Chondrocyte (in vitro differentiated cells): ENCODE data around the gene PPM1H. TPM values are rescaled to one million over a fixed set of nuclear protein-coding genes. Genes with fewer than 3 reads are reported as not detected.
"Not testable (repeated sequence)": the region's sequence is repeated elsewhere in the genome, so short reads cannot be mapped to it uniquely, and the experiment has no call there.

ENCODE experiments used
- DNase-seq: peaks from one replicate; pipeline ENCODE4 v3.0.0; 2021; ENCODE audit warnings: mixed read lengths, low spot score
- H3K27ac Mint-ChIP-seq: one replicate; pipeline ENCODE4 v1.8.0; 2021; ENCODE audit warnings: mild to moderate bottlenecking, moderate library complexity, mixed read lengths; ENCODE audit not compliant: unreplicated experiment
- H3K27me3 Mint-ChIP-seq: 2 replicates; pipeline ENCODE4 v1.8.0; 2021; ENCODE audit warnings: low read depth, mixed read lengths
- H3K36me3 Mint-ChIP-seq: 2 replicates; pipeline ENCODE4 v1.8.0; 2021; ENCODE audit warnings: low read depth, mixed read lengths
- H3K4me1 Mint-ChIP-seq: 2 replicates; pipeline ENCODE4 v1.8.0; 2021; ENCODE audit warnings: low read depth, mild to moderate bottlenecking, mixed read lengths
- H3K4me3 Mint-ChIP-seq: one replicate; pipeline ENCODE4 v1.8.0; 2021; ENCODE audit warnings: mild to moderate bottlenecking, moderate library complexity, mixed read lengths; ENCODE audit not compliant: unreplicated experiment
- H3K9me3 Mint-ChIP-seq: 2 replicates; pipeline ENCODE4 v1.8.0; 2021; ENCODE audit warnings: low read depth, mixed read lengths
- total RNA-seq: library from RNA; stranded (reverse); gene quantifications from 3 replicates; pipeline ENCODE4 v1.2.1, GENCODE V29; 2021
- TF ChIP-seq, protein P1 (sequence below): fragments of 200-600 bp; sonication (generic); IDR thresholded peaks from 2 replicates; pipeline ENCODE4 v1.5.0; 2021; ENCODE audit warnings: antibody characterized with exemption, mild to moderate bottlenecking, moderate library complexity

Gene PPM1H
- total RNA-seq, 1 donor from 2014 or later: 34.3 TPM

DNA sequence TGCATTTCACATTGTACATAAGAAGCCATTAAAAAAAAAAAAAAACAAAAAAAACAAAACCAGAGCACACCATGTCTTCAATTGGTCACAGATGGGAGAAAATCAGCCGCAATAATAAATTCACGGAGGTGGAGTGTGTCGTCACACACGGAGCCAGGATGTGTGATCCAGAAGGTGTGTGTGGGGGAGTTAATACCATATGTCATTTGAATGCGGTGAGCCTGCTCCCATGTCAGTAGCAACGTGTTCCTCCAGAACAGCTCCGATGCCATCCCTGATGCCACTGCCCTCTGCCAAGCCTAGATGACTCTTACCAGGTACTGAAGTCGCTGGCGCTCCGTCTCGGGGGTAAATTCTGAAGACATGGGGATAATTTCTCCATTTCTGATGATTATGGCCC is 197.8 kb downstream of the PPM1H start:
- peaks cover 57% of the 10 kb centered on the region for H3K4me1 Mint-ChIP-seq
- TF ChIP-seq, protein P1, sequence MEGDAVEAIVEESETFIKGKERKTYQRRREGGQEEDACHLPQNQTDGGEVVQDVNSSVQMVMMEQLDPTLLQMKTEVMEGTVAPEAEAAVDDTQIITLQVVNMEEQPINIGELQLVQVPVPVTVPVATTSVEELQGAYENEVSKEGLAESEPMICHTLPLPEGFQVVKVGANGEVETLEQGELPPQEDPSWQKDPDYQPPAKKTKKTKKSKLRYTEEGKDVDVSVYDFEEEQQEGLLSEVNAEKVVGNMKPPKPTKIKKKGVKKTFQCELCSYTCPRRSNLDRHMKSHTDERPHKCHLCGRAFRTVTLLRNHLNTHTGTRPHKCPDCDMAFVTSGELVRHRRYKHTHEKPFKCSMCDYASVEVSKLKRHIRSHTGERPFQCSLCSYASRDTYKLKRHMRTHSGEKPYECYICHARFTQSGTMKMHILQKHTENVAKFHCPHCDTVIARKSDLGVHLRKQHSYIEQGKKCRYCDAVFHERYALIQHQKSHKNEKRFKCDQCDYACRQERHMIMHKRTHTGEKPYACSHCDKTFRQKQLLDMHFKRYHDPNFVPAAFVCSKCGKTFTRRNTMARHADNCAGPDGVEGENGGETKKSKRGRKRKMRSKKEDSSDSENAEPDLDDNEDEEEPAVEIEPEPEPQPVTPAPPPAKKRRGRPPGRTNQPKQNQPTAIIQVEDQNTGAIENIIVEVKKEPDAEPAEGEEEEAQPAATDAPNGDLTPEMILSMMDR: no peak
- H3K9me3 Mint-ChIP-seq: no peaks in the 10 kb centered on the region
- peaks cover 10% of the 10 kb centered on the region for H3K36me3 Mint-ChIP-seq
- no peak for DNase-seq
- H3K27me3 Mint-ChIP-seq: no peaks in the 10 kb centered on the region
- H3K27ac Mint-ChIP-seq: peak overlapping the region; percentile 63
- H3K4me3 Mint-ChIP-seq: no peak overlapping the region

DNA sequence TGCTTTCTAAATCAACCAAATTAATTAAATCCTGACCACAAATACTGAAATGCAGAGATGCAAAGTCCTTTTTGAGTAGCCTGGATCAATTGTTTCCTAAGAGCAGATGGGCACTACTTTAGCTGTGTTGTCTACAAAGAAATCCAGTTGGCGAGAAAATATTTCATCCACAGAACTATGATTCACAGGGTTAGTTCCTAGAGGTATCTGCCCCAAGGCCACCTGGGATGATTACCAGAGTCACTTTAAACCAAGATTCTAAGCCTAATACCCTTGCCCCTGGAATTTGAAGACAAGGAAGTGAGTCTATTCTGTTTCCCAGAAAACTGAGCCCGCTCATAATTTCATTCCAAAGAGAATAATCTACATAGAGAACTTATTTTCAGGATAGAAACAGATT is 198.4 kb downstream of the PPM1H start:
- no peak for DNase-seq
- no peak overlapping the region for H3K4me3 Mint-ChIP-seq
- H3K36me3 Mint-ChIP-seq: peaks cover 10% of the 10 kb centered on the region
- H3K27me3 Mint-ChIP-seq: no peaks in the 10 kb centered on the region
- H3K27ac Mint-ChIP-seq: no peak overlapping the region
- H3K4me1 Mint-ChIP-seq: peaks cover 63% of the 10 kb centered on the region
- TF ChIP-seq, protein P1: no peak
- no peaks in the 10 kb centered on the region for H3K9me3 Mint-ChIP-seq

DNA sequence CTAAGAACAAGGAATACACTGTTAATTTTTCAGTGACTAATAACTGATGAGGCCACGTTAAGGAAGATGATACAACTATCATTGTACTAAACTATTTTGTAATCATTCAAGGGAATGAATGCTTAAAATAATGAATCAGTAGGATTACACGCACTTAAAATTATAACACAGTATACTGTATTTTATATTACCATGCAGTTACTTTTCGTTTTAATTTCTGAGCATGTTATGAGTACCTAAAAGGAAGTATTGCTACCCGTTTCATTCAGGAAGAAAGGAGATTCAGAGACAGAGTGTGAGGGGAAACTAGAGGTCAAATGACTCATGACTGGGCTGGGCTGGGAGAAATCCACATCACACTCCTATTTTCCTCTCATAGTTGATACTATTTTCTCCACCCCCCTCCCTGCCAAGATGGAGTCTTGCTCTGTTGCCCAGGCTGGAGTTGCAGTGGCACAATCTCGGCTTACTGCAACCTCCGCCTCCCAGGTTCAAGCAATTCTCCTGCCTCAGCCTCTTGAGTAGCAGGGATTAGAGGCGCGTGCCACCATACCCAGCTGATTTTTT is 202.0 kb downstream of the PPM1H start:
- no peak for DNase-seq
- Mint-ChIP-seq H3K27me3 (no peaks in the 10 kb centered on the region), H3K9me3 (no peaks in the 10 kb centered on the region), H3K36me3 (peaks cover 10% of the 10 kb centered on the region), H3K4me1 (peaks cover 75% of the 10 kb centered on the region), H3K27ac (peak overlapping the region; percentile 98), H3K4me3 (no peak overlapping the region)
- TF ChIP-seq, protein P1: no peak

DNA sequence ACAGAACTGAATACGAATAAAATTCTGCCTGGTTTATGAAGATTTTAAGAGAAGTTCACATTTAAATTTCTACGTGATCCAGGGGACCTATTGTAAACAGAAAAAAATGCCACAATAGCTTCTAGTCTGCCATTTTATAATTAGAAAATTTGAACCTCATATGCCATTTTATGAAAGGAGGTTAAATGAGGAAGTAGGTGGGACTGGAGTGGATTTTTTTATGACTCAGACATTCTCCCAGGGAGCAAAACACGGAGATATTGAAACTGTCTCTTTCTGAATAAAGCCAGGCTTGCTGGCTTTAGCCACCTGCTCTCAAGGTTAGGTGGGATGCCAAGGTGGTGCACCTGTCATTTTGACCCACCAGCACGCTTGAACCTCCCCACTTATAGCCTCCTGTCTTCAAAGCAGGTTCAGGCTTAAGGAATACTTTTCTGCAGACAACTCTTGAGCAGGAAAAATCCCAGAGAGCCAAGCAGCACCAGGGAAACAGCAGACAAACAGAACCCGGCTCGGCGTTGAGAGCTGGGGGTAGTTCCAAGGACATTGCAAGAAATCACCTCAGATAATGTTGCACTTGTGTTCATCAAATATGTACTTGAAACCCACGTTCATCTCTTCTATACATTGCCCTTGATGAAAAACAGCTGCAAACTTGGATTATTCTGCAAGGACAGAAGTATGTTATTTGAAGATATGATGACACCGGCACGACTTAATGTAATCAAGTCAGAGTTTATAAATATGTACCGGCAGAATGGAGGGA is 203.7 kb downstream of the PPM1H start:
- DNase-seq: no peak
- peaks cover 64% of the 10 kb centered on the region for H3K4me1 Mint-ChIP-seq
- H3K36me3 Mint-ChIP-seq: peaks cover 8% of the 10 kb centered on the region
- H3K4me3 Mint-ChIP-seq: peak overlapping the region; percentile 62
- no peaks in the 10 kb centered on the region for H3K27me3 Mint-ChIP-seq
- TF ChIP-seq, protein P1: no peak
- H3K9me3 Mint-ChIP-seq: no peaks in the 10 kb centered on the region
- peak overlapping the region; percentile 98 for H3K27ac Mint-ChIP-seq

DNA sequence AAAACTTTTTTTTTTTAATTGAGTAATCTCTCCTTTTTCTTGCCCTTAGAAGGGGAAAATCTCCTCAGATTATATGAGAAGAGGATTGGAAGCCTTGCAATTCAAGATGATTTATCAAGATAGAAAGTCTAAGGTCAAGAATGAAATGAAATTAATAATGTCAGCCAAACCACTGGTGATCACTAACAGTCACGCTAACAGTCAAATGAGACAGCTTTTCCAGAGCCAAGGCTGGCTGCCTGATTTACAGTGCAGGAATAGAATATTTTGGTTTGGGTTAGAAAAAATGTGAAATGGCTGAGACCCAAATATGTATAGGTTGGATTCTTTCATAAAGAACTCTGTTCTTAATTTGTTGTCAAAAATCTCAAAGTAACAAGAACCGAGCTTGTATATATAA is 204.3 kb downstream of the PPM1H start:
- Mint-ChIP-seq H3K27ac (peak overlapping the region; percentile 98), H3K4me3 (peak overlapping the region; percentile 43), H3K4me1 (peaks cover 68% of the 10 kb centered on the region), H3K27me3 (no peaks in the 10 kb centered on the region), H3K9me3 (no peaks in the 10 kb centered on the region), H3K36me3 (peaks cover 5% of the 10 kb centered on the region)
- DNase-seq: no peak
- TF ChIP-seq, protein P1: no peak

DNA sequence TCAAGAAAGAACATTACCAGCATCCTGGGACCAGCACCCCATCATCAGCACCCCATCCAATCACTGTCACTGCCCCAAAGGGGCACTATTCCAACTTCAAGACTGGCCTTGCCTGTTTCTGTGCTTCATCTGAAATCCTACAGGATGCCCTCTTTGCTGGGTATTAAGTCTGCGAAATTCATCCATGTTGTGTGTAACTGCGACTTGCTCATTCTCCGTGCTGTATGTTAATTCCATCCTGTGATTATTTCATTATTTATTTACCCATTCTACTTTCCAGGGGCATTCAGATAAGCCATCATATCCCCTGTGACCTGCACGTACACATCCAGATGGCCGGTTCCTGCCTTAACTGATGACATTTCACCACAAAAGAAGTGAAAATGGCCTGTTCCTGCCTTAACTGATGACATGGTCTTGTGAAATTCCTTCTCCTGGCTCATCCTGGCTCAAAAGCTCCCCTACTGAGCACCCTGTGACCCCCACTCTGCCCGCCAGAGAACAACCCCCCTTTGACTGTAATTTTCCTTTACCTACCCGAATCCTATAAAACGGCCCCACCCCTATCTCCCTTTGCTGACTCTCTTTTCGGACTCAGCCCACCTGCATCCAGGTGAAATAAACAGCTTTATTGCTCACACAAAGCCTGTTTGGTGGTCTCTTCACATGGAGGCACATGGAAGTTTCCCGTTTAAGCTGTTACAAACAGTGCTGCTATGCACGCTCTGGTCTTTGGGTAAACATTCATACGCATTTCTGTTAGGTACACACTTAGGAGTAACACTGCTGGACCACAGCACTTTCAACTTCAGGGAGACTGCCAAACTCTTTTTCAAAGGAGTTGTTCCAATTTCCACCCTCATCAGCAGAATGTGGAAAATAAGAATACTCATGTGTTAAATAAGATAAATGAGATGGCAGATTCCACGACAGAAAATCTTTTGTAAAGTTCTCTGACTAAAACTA is 205.1 kb downstream of the PPM1H start:
- H3K9me3 Mint-ChIP-seq, DNase-seq, H3K4me3 Mint-ChIP-seq, H3K36me3 Mint-ChIP-seq, H3K27me3 Mint-ChIP-seq: not testable (repeated sequence)
- Mint-ChIP-seq H3K27ac (peak overlapping the region; percentile 98), H3K4me1 (peaks cover 76% of the 10 kb centered on the region)
